ENCODE measurements around the gene AP3S2. TPM values are rescaled to one million over a fixed set of nuclear protein-coding genes. Genes with fewer than 3 reads are reported as not detected.
"Not testable (repeated sequence)": the region's sequence is repeated elsewhere in the genome, so short reads cannot be mapped to it uniquely, and the experiment has no call there.

Gene AP3S2
- total RNA-seq: 47.5 TPM
- long read RNA-seq, full-length matches to known transcripts: 156 of 167 reads
- long read RNA-seq, partial matches to known transcripts: 0 of 167 reads
- long read RNA-seq, other reads (novel, unspliced or antisense): 11 of 167 reads

DNA sequence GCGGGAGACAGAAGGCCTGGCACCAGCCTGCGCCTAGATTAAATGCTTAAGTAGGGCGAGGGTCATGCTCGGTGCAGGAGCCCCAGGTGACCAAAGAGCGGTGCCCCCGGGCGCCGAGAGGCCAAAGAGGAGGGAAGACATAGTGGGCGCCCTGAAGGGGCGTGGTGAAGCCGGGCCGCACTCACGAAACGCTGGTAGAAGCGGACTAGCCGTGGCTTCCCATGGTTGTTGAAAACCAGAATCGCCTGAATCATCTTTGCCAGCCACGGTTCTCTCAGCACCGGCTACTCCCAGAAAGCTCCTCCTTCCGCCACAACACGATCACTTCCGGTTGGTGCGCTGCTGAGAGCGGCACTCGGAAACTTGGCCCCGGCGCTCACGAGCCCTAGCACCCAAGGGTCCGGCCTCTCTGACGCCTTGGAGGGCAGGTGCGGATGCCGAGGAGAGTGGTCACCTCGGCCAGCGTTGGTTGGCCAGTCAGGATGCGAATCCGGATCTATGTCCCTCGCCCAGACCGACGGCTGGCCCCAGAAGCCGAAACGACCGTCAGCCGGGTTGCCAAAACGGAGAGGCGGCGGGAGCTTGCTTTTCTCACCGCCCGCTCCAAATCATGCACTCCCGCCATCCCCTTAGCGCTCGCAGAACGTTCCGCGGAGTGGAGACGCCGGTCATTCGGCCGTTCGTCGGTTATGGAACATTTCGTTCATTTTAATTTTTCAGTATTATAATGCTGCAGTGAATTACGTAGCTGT, at the start of gene AP3S2:
Gene AP3S2, minus strand, starts transcription at position 299 of the 752 bp plus-strand sequence. Its CDS starts 45 bp downstream, at position 254.
- DNase-seq: peak; percentile 94
- intact Hi-C loops (cut with DNase I): no loop called here
- ATAC-seq (ENCODE audit: poor library complexity): peak; percentile 99

DNA sequence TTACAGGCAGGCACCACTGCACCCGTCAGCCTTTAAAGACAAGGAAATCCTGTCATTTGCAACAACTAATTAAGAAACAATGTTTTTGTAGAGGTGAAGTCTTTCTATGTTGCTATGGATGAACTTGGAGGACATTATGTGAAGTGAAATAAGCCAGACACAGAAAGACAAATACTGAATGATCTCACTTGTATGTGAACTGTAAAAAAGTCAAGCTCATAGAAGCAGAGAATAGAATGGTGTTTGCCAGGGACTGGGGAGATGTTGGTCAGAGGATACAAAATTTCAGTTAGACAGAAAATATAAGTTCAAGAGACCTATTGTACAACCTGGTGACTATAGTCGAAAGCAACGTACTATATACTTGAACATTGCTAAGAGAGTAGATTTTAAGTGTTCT, 46.1 kb upstream of the AP3S2 start:
- intact Hi-C loops (cut with DNase I): no loop called here
- DNase-seq (no peak), ATAC-seq (ENCODE audit: poor library complexity) (no peak)

- ATAC-seq (ENCODE audit: poor library complexity); intact Hi-C loops (cut with DNase I); DNase-seq: not testable (repeated sequence)
Observed at GRCh38 chr15:89939377-89939776, 45.6 kb upstream of the AP3S2 start.

DNA sequence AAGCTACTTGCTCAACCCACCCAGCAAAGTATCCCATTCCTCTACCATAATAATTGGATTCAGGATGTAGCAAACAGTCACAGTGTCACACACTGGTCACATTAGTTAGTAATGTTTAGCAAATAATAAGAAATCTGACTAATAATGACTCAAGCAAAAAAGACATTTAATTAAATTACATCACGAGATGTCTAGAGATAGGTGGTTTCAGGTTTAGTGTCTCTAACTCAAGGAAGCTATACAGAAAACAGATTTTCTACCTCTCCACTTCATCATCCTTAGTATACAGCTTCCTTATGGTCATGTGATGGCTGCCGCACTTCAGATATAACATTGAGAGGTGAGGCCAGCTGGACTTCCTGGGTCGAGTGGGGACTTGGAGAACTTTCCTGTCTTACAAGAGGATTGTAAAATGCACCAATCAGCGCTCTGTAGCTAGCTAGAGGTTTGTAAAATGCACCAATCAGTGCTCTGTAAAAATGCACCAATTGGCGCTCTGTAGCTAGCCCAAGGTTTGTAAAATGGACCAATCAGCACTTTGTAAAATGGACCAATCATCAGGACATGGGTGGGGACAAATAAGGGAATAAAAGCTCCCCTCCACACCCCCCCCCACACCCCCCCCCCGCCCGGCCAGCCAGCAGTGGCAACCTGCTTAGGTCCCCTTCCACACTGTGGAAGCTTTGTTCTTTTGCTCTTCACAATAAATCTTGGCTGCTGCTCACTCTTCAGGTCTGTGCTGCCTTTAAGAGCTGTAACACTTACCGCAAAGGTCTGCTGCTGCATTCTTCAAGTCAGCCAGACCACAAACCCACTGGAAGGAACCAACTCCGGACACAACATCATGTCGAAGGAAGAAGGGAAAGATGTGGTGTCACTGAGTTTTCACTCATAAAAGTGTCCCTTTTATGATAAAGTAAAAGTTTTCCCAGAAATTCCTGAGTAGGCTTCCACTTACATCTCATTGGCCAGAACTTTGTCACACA, 43.9 kb upstream of the AP3S2 start:
- intact Hi-C loops (cut with DNase I): no loop called here
- no peak for ATAC-seq (ENCODE audit: poor library complexity)
- DNase-seq: no peak

- ATAC-seq (ENCODE audit: poor library complexity) (no peak), DNase-seq (no peak)
- intact Hi-C loops (cut with DNase I): no loop called here
Observed at GRCh38 chr15:89936786-89937265, 43.0 kb upstream of the AP3S2 start.

DNA sequence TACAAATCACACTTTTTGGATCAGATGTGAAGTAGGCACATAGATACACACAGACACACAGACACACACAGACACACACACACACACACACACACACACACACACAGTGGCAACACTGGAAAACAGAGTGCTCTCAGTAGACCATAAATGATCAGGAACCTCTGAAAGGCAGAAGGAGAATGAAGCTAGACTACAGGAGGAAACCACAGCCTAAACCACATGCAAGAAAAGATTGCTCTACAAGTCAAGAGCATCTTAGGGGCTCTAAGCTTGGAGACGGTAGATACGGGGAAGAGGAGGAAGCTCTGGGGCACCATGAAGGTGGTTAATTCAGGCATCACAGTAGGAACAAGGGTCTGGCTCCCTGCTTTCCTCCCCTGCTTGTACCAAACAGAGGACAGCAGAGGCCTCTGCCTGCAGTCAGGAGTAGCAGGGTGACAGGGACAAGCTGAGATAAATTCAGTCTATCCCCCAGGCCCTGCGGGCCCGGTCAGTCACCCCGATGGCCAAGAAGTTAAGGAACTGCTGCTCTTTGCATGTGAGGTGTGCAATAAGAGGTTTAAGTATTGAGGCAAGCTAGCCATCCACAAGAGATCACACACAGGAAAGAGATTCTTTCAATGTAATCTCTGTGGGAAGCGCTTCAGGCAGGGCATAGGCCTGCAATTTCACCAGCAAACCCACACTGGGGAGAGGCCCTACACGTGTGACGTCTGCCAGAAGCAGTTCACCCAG, 42.4 kb upstream of the AP3S2 start:
- ATAC-seq (ENCODE audit: poor library complexity) (no peak), DNase-seq (no peak)
- intact Hi-C loops (cut with DNase I): no loop called here

DNA sequence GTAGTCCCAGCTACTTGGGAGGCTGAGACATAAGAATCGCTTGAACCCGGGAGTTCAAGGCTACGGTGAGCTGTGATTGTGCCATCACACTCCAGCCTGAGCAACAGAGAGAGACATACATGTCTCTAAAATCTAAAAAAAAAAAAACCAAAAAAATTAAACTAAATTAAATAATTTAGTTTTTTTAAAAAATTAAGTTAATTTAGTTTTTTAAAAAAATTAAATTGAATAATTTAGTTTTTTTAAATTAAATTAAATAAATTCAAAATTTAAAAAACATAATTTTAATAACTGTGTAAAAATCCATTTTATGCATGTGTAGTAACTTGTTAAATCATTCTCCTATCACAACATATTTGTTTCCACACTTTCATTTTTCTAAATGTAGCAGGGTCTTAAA, 39.1 kb upstream of the AP3S2 start:
- DNase-seq (no peak), ATAC-seq (ENCODE audit: poor library complexity) (no peak)
- intact Hi-C loops (cut with DNase I): no loop called here

GRCh38 chr15:89928421-89928820, 34.6 kb upstream of the AP3S2 start:
- ATAC-seq (ENCODE audit: poor library complexity) (no peak), DNase-seq (no peak)
- intact Hi-C loops (cut with DNase I): no loop called here

DNA sequence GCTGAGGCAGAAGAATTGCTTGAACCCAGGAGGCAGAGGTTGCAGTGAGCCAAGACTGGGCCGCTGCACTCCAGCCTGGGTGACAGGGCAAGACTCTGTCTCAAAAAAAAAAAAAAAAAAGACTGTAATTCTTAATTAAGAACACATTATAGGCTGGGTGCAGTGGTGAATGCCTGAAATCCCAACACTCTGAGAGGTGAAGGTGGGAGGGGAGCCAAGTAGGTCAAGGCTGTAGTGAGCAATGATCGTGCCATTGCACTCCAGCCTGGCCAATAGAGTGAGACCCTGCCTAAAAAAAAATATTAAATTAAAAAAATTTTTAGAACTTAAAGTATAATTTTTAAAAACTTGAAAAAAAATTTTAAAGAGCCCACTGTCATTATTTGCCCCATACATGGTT, 32.4 kb upstream of the AP3S2 start:
- intact Hi-C loops (cut with DNase I): no loop called here
- ATAC-seq (ENCODE audit: poor library complexity) (no peak), DNase-seq (no peak)

GRCh38 chr15:89917442-89918101, 23.8 kb upstream of the AP3S2 start:
- ATAC-seq (ENCODE audit: poor library complexity) (no peak), DNase-seq (no peak)
- intact Hi-C loops (cut with DNase I): no loop called here

- no peak for ATAC-seq (ENCODE audit: poor library complexity)
- no peak for DNase-seq
- intact Hi-C loops (cut with DNase I): no loop called here
Observed at GRCh38 chr15:89916660-89917059, 22.9 kb upstream of the AP3S2 start.

GRCh38 chr15:89912674-89913396, 19.0 kb upstream of the AP3S2 start, which contains the start of gene ARPIN:
Gene ARPIN, minus strand, starts transcription at chr15:89912952. Its CDS starts 117 bp downstream, at chr15:89912835.
- intact Hi-C loops (cut with DNase I): loop anchor here (5.0 kb wide), 1 partner anchor 159 kb away; no protein-coding TSS in a partner anchor
- DNase-seq: peak; percentile 73
- ATAC-seq (ENCODE audit: poor library complexity): peak; percentile 94

DNA sequence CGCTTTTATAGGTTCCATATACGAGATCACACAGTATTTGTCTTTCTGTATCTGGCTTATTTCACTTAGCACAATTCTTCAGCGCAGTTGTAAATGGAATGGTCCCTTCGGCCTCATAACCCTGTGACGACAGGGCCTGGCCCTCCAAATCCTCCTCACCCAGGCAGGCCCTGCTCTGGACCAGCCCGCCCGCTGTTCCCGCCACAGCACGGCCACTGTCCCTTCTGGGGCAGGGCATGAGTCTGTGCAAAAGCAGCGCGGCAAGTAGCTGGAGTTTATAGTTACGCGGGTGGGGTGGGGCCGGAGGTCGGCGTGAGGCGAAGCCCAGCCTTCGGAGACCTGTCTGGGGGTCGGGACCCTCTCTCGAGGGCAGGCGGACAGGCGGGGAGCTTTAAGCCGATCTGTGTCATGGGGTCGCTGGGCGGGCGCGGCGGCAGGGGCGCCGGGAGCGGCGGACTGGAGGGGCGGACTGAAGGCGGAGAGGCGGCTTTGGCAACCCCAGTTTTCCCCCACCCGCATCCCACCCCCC, 18.4 kb upstream of the AP3S2 start:
- intact Hi-C loops (cut with DNase I): loop anchor here (5.0 kb wide), 1 partner anchor 160 kb away; no protein-coding TSS in a partner anchor
- ATAC-seq (ENCODE audit: poor library complexity): peak; percentile 89
- DNase-seq: peak; percentile 61

- ATAC-seq (ENCODE audit: poor library complexity): peak; percentile 27
- intact Hi-C loops (cut with DNase I): loop anchor here (5.0 kb wide), 1 partner anchor 161 kb away; no protein-coding TSS in a partner anchor
- DNase-seq: no peak
Observed at GRCh38 chr15:89910891-89911626, 17.3 kb upstream of the AP3S2 start.

- intact Hi-C loops (cut with DNase I): loop anchor here (5.0 kb wide), 1 partner anchor 163 kb away; no protein-coding TSS in a partner anchor
- ATAC-seq (ENCODE audit: poor library complexity): no peak
- DNase-seq: no peak
Observed at GRCh38 chr15:89909611-89910010, 15.8 kb upstream of the AP3S2 start.

- intact Hi-C loops (cut with DNase I): no loop called here
- ATAC-seq (ENCODE audit: poor library complexity) (no peak), DNase-seq (no peak)
Observed at GRCh38 chr15:89908226-89908625, 14.4 kb upstream of the AP3S2 start.
